Lower leg skin (tissue), 4 donors: ENCODE data around the gene N4BP2L1. TPM values are rescaled to one million over a fixed set of nuclear protein-coding genes. Genes with fewer than 3 reads are reported as not detected.

Source experiments
- DNase-seq, 2 donors: peaks; one replicate each; pipeline ENCODE4 v3.0.0-alpha.2; 2019; ENCODE audit warnings: low spot score in 2 of 2
- H3K4me3 ChIP-seq: fragments of 200-600 bp; sonication (generic); 2 replicates; pipeline ENCODE4 v1.5.1; 2017; ENCODE audit warnings: mild to moderate bottlenecking, low read depth; ENCODE audit not compliant: poor library complexity, severe bottlenecking
- CTCF ChIP-seq, 3 donors: fragments of 450-650 bp; IDR thresholded peaks; one replicate each; pipeline ENCODE4 v1.5.1; 2016; ENCODE audit warnings: antibody characterized with exemption in 3 of 3, mild to moderate bottlenecking in 3 of 3, moderate library complexity in 2 of 3
- POLR2A ChIP-seq, 2 donors: fragments of 450-650 bp; IDR thresholded peaks; one replicate each; pipeline ENCODE4 v1.6.1; 2016 to 2017; ENCODE audit warnings: antibody characterized with exemption in 2 of 2, mild to moderate bottlenecking in 1 of 2, moderate library complexity in 1 of 2
- WGBS, 2 donors: methylation state at CpG; one replicate each; pipeline ENCODE4 v1.1.5; 2018; 5-methylcytosine and 5-hydroxymethylcytosine counted together
- intact Hi-C: fragments of 100-400 bp; cut with DNase I; formaldehyde crosslinking; loops from one replicate; pipeline ENCODE4 v1.15.0; 2023; ENCODE audit warnings: low total_unique reads
- total RNA-seq, 4 donors: library from RNA; depleted of rRNA; stranded (reverse); fragments of >200 nt; gene quantifications; one replicate each; pipeline ENCODE4 v1.1.0, GENCODE V29; 2016

The N4BP2L1 gene
- total RNA-seq, 4 donors from 2014 or later: 29.8 to 66.0 (median 46.3) TPM

GRCh38 chr13:32454886-32455593, 27.1 kb upstream of the N4BP2L1 start:
- no peak overlapping the region for H3K4me3 ChIP-seq
- TF ChIP-seq POLR2A (IDR thresholded peaks at IDR 0.05) (no peak), CTCF (IDR thresholded peaks at IDR 0.05) (no peak)
- no peak for DNase-seq
- intact Hi-C loops: no loop called here
- 87 to 90% methylated on average over 8 of the region's 8 CpGs for WGBS, 2 donors

- no peak overlapping the region for H3K4me3 ChIP-seq
- 51 to 67% methylated on average over 1 of the region's 1 CpG for WGBS, 2 donors
- intact Hi-C loops: no loop called here
- DNase-seq: no peak
- no peak for TF ChIP-seq CTCF (IDR thresholded peaks at IDR 0.05)
- no peak for TF ChIP-seq POLR2A (IDR thresholded peaks at IDR 0.05)
Observed at GRCh38 chr13:32453981-32454380, 26.1 kb upstream of the N4BP2L1 start.

- 61 to 66% methylated on average over 1 of the region's 1 CpG for WGBS, 2 donors
- no peak for TF ChIP-seq POLR2A (IDR thresholded peaks at IDR 0.05)
- DNase-seq: no peak
- intact Hi-C loops: no loop called here
- no peak overlapping the region for H3K4me3 ChIP-seq
Observed at GRCh38 chr13:32448972-32449371, 21.0 kb upstream of the N4BP2L1 start.

- TF ChIP-seq CTCF (IDR thresholded peaks at IDR 0.05) (no peak), POLR2A (IDR thresholded peaks at IDR 0.05) (no peak)
- intact Hi-C loops: no loop called here
- no peak overlapping the region for H3K4me3 ChIP-seq
- no peak for DNase-seq
Observed at GRCh38 chr13:32447894-32448623, 20.1 kb upstream of the N4BP2L1 start.

GRCh38 chr13:32446773-32447465, 19.0 kb upstream of the N4BP2L1 start:
- 81 to 87% methylated on average over 2 of the region's 2 CpGs for WGBS, 2 donors
- intact Hi-C loops: no loop called here
- H3K4me3 ChIP-seq: no peak overlapping the region
- TF ChIP-seq POLR2A (IDR thresholded peaks at IDR 0.05) (no peak), CTCF (IDR thresholded peaks at IDR 0.05) (no peak)
- no peak for DNase-seq

GRCh38 chr13:32446220-32446619, 18.3 kb upstream of the N4BP2L1 start:
- H3K4me3 ChIP-seq: no peak overlapping the region
- no peak for DNase-seq
- TF ChIP-seq CTCF (IDR thresholded peaks at IDR 0.05) (no peak), POLR2A (IDR thresholded peaks at IDR 0.05) (no peak)
- WGBS, 2 donors: 96% methylated on average over 3 of the region's 3 CpGs
- intact Hi-C loops: no loop called here
